Colonic mucosa (tissue), 4 donors: ENCODE measurements around the gene SCFD1. TPM values are rescaled to one million over a fixed set of nuclear protein-coding genes. Genes with fewer than 3 reads are reported as not detected.

Experiments used
- DNase-seq: peaks from one replicate; pipeline ENCODE4 v3.0.0-alpha.2; 2020
- H3K27ac ChIP-seq: fragments of 200-600 bp; one replicate; pipeline ENCODE4 v1.8.0; 2021
- H3K27me3 ChIP-seq: fragments of 200-600 bp; one replicate; pipeline ENCODE4 v1.8.0; 2021
- H3K36me3 ChIP-seq: fragments of 200-600 bp; one replicate; pipeline ENCODE4 v1.8.0; 2021
- H3K4me1 ChIP-seq: fragments of 200-600 bp; one replicate; pipeline ENCODE4 v1.8.0; 2021; ENCODE audit warnings: mild to moderate bottlenecking
- H3K4me3 ChIP-seq: fragments of 200-600 bp; one replicate; pipeline ENCODE4 v1.8.0; 2021
- H3K9ac ChIP-seq, 2 donors: one replicate each; pipeline ENCODE4 v1.7.0; 2013; ENCODE audit warnings: control low read depth in 2 of 2, low read depth in 2 of 2, low read length in 2 of 2
- H3K9me3 ChIP-seq: fragments of 200-600 bp; one replicate; pipeline ENCODE4 v1.8.0; 2021
- intact Hi-C: fragments of 100-400 bp; cut with DNase I; formaldehyde crosslinking; loops from one replicate; pipeline ENCODE4 v1.14.1; 2022
- total RNA-seq, 2 donors: library from RNA; stranded (reverse); fragmentation: NEBNext Ultra II Directional in 1 of 2; extraction: Animal tissue kit (Norgen Biotek cat#: 25700) in 1 of 2; gene quantifications; one replicate each; pipeline ENCODE4 v1.2.1, GENCODE V29; 2021
- TF ChIP-seq, protein P1 (sequence below): fragments of 200-600 bp; IDR thresholded peaks from one replicate; pipeline ENCODE4 v1.8.0; 2022; ENCODE audit warnings: antibody characterized with exemption, mild to moderate bottlenecking
- donor health status: healthy.
- donor health status: DM: no; HTN: no; CAD: no.
- donor health status: DM: no; HTN: no; CAD: no.

The SCFD1 gene
- total RNA-seq, 2 donors from 2014 or later: 70.2 to 78.7 TPM

GRCh38 chr14:30587141-30587540 lies 35.0 kb upstream of the SCFD1 start:
- Histone ChIP-seq H3K4me3 (no peak overlapping the region), H3K36me3 (no peaks in the 10 kb centered on the region), H3K27ac (no peak overlapping the region), H3K4me1 (no peaks in the 10 kb centered on the region), H3K9ac (no peak overlapping the region), H3K9me3 (no peaks in the 10 kb centered on the region), H3K27me3 (no peaks in the 10 kb centered on the region)
- TF ChIP-seq, protein P1, sequence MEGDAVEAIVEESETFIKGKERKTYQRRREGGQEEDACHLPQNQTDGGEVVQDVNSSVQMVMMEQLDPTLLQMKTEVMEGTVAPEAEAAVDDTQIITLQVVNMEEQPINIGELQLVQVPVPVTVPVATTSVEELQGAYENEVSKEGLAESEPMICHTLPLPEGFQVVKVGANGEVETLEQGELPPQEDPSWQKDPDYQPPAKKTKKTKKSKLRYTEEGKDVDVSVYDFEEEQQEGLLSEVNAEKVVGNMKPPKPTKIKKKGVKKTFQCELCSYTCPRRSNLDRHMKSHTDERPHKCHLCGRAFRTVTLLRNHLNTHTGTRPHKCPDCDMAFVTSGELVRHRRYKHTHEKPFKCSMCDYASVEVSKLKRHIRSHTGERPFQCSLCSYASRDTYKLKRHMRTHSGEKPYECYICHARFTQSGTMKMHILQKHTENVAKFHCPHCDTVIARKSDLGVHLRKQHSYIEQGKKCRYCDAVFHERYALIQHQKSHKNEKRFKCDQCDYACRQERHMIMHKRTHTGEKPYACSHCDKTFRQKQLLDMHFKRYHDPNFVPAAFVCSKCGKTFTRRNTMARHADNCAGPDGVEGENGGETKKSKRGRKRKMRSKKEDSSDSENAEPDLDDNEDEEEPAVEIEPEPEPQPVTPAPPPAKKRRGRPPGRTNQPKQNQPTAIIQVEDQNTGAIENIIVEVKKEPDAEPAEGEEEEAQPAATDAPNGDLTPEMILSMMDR: no peak
- intact Hi-C loops: no loop called here
- DNase-seq: no peak

DNA sequence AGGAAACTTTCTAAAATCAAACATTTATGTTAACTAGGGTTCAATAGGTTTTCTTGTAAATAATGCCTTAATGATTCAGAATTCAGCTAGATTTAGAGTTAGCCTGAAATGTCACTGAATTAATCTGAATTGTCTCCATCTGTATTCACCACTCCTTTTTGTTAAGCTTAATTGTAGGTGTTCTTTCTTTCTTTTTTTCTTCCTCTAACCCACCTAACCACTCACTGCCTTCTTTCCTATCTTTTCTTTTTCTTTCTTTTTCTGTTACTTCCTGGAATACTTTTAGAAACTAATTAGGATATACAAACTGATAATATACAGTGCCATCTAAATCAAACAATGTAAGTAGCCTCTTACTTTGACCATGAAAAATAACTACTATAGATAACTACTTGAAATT lies 33.2 kb upstream of the SCFD1 start:
- no peaks in the 10 kb centered on the region for H3K27me3 ChIP-seq
- H3K9ac ChIP-seq: no peak overlapping the region
- H3K9me3 ChIP-seq: no peaks in the 10 kb centered on the region
- no peak for DNase-seq
- no peak overlapping the region for H3K4me3 ChIP-seq
- intact Hi-C loops: no loop called here
- H3K4me1 ChIP-seq: no peaks in the 10 kb centered on the region
- no peak overlapping the region for H3K27ac ChIP-seq
- no peaks in the 10 kb centered on the region for H3K36me3 ChIP-seq
- TF ChIP-seq, protein P1: no peak

GRCh38 chr14:30596935-30597334 lies 25.2 kb upstream of the SCFD1 start:
- no peaks in the 10 kb centered on the region for H3K36me3 ChIP-seq
- DNase-seq: no peak
- TF ChIP-seq, protein P1: no peak
- intact Hi-C loops: no loop called here
- no peak overlapping the region for H3K27ac ChIP-seq
- H3K4me1 ChIP-seq: no peaks in the 10 kb centered on the region
- no peaks in the 10 kb centered on the region for H3K27me3 ChIP-seq
- H3K9ac ChIP-seq: no peak overlapping the region
- H3K9me3 ChIP-seq: no peaks in the 10 kb centered on the region
- H3K4me3 ChIP-seq: no peak overlapping the region

DNA sequence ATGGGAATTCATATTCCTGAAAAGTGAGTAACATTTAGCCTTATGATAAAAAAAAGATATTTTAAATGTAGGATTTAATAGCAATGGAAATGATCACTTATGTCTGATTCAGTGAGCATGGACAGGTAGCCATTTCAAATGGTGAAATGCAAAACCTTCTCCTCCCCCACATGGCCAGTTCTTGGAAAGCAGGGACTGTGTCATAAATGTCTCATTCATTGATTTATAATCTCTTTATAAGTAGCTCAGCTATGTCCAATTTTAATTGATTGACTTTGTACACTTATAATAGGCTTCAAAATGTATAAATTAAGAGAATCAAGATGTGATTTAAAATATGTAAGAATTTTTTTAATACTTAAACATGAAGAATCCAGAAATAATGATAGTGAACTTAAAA lies 24.6 kb upstream of the SCFD1 start:
- no peaks in the 10 kb centered on the region for H3K36me3 ChIP-seq
- intact Hi-C loops: no loop called here
- no peaks in the 10 kb centered on the region for H3K9me3 ChIP-seq
- H3K4me1 ChIP-seq: no peaks in the 10 kb centered on the region
- H3K9ac ChIP-seq: no peak overlapping the region
- no peak overlapping the region for H3K4me3 ChIP-seq
- no peaks in the 10 kb centered on the region for H3K27me3 ChIP-seq
- TF ChIP-seq, protein P1: no peak
- no peak for DNase-seq
- no peak overlapping the region for H3K27ac ChIP-seq

DNA sequence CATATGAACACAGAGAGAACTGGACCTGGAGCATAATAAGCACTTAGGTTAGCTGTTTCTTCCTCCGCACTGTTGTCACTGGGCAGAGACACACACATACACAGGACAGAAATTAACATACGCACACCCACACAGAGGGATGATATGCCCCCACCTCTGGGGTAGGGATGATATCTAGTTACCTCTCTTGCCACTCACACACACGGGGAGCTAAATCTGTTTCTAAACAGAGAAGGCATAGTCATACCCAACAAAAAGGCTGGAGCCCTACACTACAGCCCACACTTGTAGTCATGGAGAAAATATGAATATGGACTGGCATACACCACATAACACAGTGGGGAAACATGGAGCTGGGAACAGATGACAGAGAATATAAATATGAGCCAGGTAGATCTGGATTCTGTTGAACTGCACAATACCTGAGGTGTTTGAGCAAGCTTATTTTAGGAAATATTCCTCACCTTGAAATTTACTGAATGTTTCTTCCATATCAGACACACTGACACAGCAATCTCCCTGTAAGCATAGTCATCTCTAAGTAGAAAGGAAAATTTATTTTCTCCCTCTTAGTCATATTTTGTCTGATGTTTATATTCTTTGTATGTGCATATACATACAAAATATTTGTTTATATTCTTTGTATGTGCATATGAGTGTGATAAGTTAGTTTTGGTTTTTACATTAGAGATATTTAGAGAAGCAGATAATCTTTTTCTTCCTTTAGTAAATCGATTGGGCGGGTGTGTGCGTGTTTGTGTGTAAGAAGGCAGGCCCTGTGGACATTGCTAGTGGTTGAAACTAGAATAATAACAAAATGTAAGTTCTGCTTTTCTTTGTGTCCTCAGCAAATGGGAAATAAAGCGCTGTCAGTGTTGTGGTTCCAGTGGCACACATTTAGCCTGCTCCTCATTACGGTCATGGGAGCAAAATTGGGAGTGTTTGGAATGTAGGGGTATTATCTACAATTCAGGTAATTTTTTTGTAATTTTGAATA lies 20.9 kb upstream of the SCFD1 start:
- Histone ChIP-seq H3K4me3 (no peak overlapping the region), H3K36me3 (no peaks in the 10 kb centered on the region), H3K27ac (no peak overlapping the region), H3K9ac (no peak overlapping the region), H3K27me3 (no peaks in the 10 kb centered on the region), H3K4me1 (no peaks in the 10 kb centered on the region), H3K9me3 (no peaks in the 10 kb centered on the region)
- no peak for DNase-seq
- TF ChIP-seq, protein P1: no peak
- intact Hi-C loops: no loop called here
